CD14-positive monocyte (primary cell): ENCODE measurements around the gene TMEM238. TPM values are rescaled to one million over a fixed set of nuclear protein-coding genes. Genes with fewer than 3 reads are reported as not detected.
A peak's percentile ranks its signal among the peaks of the same experiment; 100 is the strongest.
"Not testable (repeated sequence)": the region's sequence is repeated elsewhere in the genome, so short reads cannot be mapped to it uniquely, and the experiment has no call there.

ENCODE experiments used
- DNase-seq, 3 donors: peaks; one replicate each; pipeline ENCODE4 v3.0.0-alpha.2; 2011 to 2022
- H2AFZ ChIP-seq: 2 replicates; pipeline ENCODE4 v1.6.0; 2012; ENCODE audit warnings: mild to moderate bottlenecking, low read depth, low read length, inconsistent platforms; ENCODE audit not compliant: insufficient read depth, poor library complexity, severe bottlenecking
- H3K27ac ChIP-seq, 2 donors: 1 replicate in 1 of 2; 2 replicates in 1 of 2; pipeline ENCODE4 v1.5.1; 2012 to 2013; ENCODE audit warnings: low read length in 2 of 2, control low read depth in 1 of 2, inconsistent platforms in 1 of 2, low read depth in 1 of 2, mild to moderate bottlenecking in 1 of 2
- H3K27me3 ChIP-seq, 2 donors: one replicate each; pipeline versions ENCODE4 v1.6.0 to v1.6.1; 2011 to 2013; ENCODE audit warnings: low read length in 2 of 2; ENCODE audit not compliant: control insufficient read depth in 2 of 2, insufficient read depth in 2 of 2
- H3K36me3 ChIP-seq, 2 donors: replicated peaks in 1 of 2; 1 replicate in 1 of 2; 2 replicates in 1 of 2; pipeline versions ENCODE4 v1.5.1 to v1.6.1; 2012 to 2013; ENCODE audit warnings: low read length in 2 of 2, control low read depth in 1 of 2, inconsistent platforms in 1 of 2, mild to moderate bottlenecking in 1 of 2; ENCODE audit not compliant: insufficient read depth in 2 of 2, control insufficient read depth in 1 of 2
- H3K4me1 ChIP-seq, 2 donors: 1 replicate in 1 of 2; 2 replicates in 1 of 2; pipeline versions ENCODE4 v1.5.1 to v1.6.1; 2012 to 2013; ENCODE audit warnings: low read length in 2 of 2, control low read depth in 1 of 2, inconsistent platforms in 1 of 2, mild to moderate bottlenecking in 1 of 2, moderate library complexity in 1 of 2; ENCODE audit not compliant: insufficient read depth in 2 of 2, control insufficient read depth in 1 of 2
- H3K4me2 ChIP-seq: replicated peaks from 2 replicates; pipeline ENCODE3; 2012; ENCODE audit warnings: low read length, moderate library complexity, mild to moderate bottlenecking; ENCODE audit not compliant: poor library complexity, severe bottlenecking; ENCODE audit errors: extremely low read depth
- H3K4me3 ChIP-seq, 3 experiments: fragments of 200-600 bp in 1 of 3; sonication (generic) in 1 of 3; replicated peaks in 1 of 3; 1 replicate in 2 of 3; 2 replicates in 1 of 3; pipeline ENCODE4 v1.5.1; 2011 to 2013; ENCODE audit warnings: low read length in 3 of 3, mild to moderate bottlenecking in 3 of 3, control low read depth in 2 of 3, low read depth in 2 of 3, inconsistent platforms in 1 of 3, moderate library complexity in 1 of 3
- H3K79me2 ChIP-seq: 2 replicates; pipeline ENCODE4 v1.6.0; 2012; ENCODE audit warnings: mild to moderate bottlenecking, control low read depth, inconsistent platforms, low read length, moderate library complexity; ENCODE audit not compliant: insufficient read depth
- H3K9ac ChIP-seq: 2 replicates; pipeline ENCODE4 v1.6.0; 2017; ENCODE audit warnings: low read length, mild to moderate bottlenecking; ENCODE audit not compliant: insufficient read depth, poor library complexity, severe bottlenecking
- H3K9me3 ChIP-seq, 2 donors: replicated peaks in 1 of 2; 1 replicate in 1 of 2; 2 replicates in 1 of 2; pipeline versions ENCODE4 v1.5.1 to v1.6.1; 2012 to 2013; ENCODE audit warnings: low read length in 2 of 2, control low read depth in 1 of 2; ENCODE audit not compliant: control insufficient read depth in 1 of 2, insufficient read depth in 1 of 2
- H4K20me1 ChIP-seq: 2 replicates; pipeline ENCODE4 v1.6.0; 2012; ENCODE audit warnings: mild to moderate bottlenecking, low read length, control low read depth, moderate library complexity; ENCODE audit not compliant: insufficient read depth
- H3K27ac Mint-ChIP-seq, 7 donors: one replicate each; pipeline ENCODE4 v1.8.0; 2020; ENCODE audit warnings: mild to moderate bottlenecking in 7 of 7, mixed read lengths in 7 of 7, moderate library complexity in 6 of 7, inconsistent platforms in 2 of 7
- H3K27me3 Mint-ChIP-seq, 3 donors: one replicate each; pipeline ENCODE4 v1.8.0; 2021 to 2022; ENCODE audit warnings: low read depth in 3 of 3, mild to moderate bottlenecking in 3 of 3, mixed read lengths in 3 of 3, moderate library complexity in 3 of 3, inconsistent platforms in 1 of 3
- H3K36me3 Mint-ChIP-seq, 2 donors: one replicate each; pipeline ENCODE4 v1.8.0; 2020; ENCODE audit warnings: mixed read lengths in 2 of 2, inconsistent platforms in 1 of 2, mild to moderate bottlenecking in 1 of 2
- H3K4me1 Mint-ChIP-seq: one replicate; pipeline ENCODE4 v1.8.0; 2020; ENCODE audit warnings: mild to moderate bottlenecking, mixed read lengths
- H3K4me3 Mint-ChIP-seq, 2 donors: one replicate each; pipeline ENCODE4 v1.8.0; 2020; ENCODE audit warnings: mild to moderate bottlenecking in 2 of 2, mixed read lengths in 2 of 2, moderate library complexity in 1 of 2
- H3K9me3 Mint-ChIP-seq, 7 donors: one replicate each; pipeline ENCODE4 v1.8.0; 2020 to 2022; ENCODE audit warnings: mixed read lengths in 7 of 7, mild to moderate bottlenecking in 6 of 7, moderate library complexity in 6 of 7, inconsistent platforms in 2 of 7
- WGBS: methylation state at CpG from one replicate; pipeline ENCODE4 v1.1.5; 2013; ENCODE audit warnings: missing lambda C conversion rate; ENCODE audit not compliant: insufficient coverage; 5-methylcytosine and 5-hydroxymethylcytosine counted together
- intact Hi-C, 2 donors: fragments of 100-400 bp; cut with micrococcal nuclease; formaldehyde crosslinking; loops; one replicate each; pipeline versions ENCODE4 v1.15.0 to v1.15.1; 2023
- polyA plus RNA-seq, 3 donors: library from polyadenylated mRNA; depleted of rRNA in 1 of 3; unstranded in 2 of 3; stranded (reverse) in 1 of 3; fragments of 300-500 nt in 2 of 3; fragments of >200 nt in 1 of 3; fragmentation: Illumina TruSeq in 2 of 3; gene quantifications; 1 replicate in 2 of 3; 2 replicates in 1 of 3; pipeline ENCODE4 v1.2.3, GENCODE V29; 2012 to 2021
- TF ChIP-seq, protein P1 (sequence below): fragments of 200-600 bp; IDR thresholded peaks from one replicate; pipeline ENCODE4 v1.8.0; 2022; ENCODE audit warnings: antibody characterized with exemption, mild to moderate bottlenecking

TMEM238 gene
- polyA plus RNA-seq, 3 donors: not detected

DNA sequence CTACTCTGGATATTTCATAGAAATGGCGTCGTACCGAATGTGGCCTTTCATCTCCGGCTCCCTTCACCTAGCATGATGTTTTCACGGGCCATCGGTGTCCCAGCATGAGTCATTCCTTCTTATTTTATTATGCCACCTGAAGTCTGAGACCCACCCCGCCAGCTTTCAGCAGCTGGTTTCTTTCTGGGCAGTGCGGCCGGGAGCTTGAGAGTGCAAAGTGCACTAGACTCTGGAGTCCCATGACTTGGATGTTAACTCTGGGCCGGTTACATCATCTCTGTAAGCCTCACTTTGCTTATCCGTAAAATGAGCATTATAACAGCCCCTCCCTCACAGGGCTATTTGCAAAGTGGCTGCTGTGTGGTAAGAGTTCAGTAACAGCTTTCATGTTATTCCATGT is 50.2 kb downstream of the TMEM238 start:
- intact Hi-C loops: no loop called here
- H4K20me1 ChIP-seq: no peaks in the 10 kb centered on the region
- no peaks in the 10 kb centered on the region for H3K9me3 ChIP-seq
- H3K9me3 Mint-ChIP-seq: peaks cover 0 to 6% (median 0%) of the 10 kb centered on the region in 7 donors
- H3K4me3 Mint-ChIP-seq: no peak overlapping the region
- H3K27ac Mint-ChIP-seq: no peak overlapping the region
- peaks cover 49% of the 10 kb centered on the region for H3K4me1 Mint-ChIP-seq
- TF ChIP-seq, protein P1, sequence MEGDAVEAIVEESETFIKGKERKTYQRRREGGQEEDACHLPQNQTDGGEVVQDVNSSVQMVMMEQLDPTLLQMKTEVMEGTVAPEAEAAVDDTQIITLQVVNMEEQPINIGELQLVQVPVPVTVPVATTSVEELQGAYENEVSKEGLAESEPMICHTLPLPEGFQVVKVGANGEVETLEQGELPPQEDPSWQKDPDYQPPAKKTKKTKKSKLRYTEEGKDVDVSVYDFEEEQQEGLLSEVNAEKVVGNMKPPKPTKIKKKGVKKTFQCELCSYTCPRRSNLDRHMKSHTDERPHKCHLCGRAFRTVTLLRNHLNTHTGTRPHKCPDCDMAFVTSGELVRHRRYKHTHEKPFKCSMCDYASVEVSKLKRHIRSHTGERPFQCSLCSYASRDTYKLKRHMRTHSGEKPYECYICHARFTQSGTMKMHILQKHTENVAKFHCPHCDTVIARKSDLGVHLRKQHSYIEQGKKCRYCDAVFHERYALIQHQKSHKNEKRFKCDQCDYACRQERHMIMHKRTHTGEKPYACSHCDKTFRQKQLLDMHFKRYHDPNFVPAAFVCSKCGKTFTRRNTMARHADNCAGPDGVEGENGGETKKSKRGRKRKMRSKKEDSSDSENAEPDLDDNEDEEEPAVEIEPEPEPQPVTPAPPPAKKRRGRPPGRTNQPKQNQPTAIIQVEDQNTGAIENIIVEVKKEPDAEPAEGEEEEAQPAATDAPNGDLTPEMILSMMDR: no peak
- no peak overlapping the region for H3K27ac ChIP-seq
- H2AFZ ChIP-seq: no peak overlapping the region
- 88% methylated on average over 7 of the region's 11 CpGs for WGBS
- H3K9ac ChIP-seq: no peak overlapping the region
- H3K79me2 ChIP-seq: no peaks in the 10 kb centered on the region
- no peaks in the 10 kb centered on the region for H3K27me3 ChIP-seq
- peaks cover 1 to 3% (median 2%) of the 10 kb centered on the region in 3 donors for H3K27me3 Mint-ChIP-seq
- no peak for DNase-seq
- H3K4me1 ChIP-seq: peaks cover 42 to 54% of the 10 kb centered on the region in 2 donors
- H3K36me3 Mint-ChIP-seq: no peaks in the 10 kb centered on the region
- no peak overlapping the region for H3K4me3 ChIP-seq
- H3K4me2 ChIP-seq: no peak overlapping the region
- H3K36me3 ChIP-seq: no peaks in the 10 kb centered on the region

DNA sequence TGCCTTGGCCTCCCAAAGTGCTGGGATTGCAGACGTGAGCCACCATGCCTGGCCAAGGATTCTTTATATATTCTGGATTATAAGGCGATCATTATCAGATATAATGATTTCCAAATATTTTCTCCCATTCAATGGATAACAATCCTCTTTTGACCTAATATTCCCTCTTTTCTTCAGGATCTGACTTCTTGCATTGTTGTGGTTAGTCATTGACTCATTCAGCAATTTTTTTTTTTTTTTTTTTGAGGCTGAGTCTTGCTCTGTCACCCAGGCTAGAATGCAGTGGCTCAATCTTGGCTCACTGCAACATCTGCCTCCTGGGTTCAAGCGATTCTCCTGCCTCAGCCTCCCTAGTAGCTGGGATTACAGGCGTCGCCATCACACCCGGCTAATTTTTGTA is 54.3 kb downstream of the TMEM238 start:
- intact Hi-C loops, H3K9me3 Mint-ChIP-seq: not testable (repeated sequence)

More for the DNA sequence above, 54.3 kb downstream of the TMEM238 start:
- not testable (repeated sequence) for H3K27me3 ChIP-seq, H3K9me3 ChIP-seq, H3K27ac ChIP-seq, H3K36me3 Mint-ChIP-seq, H3K4me2 ChIP-seq, H3K9ac ChIP-seq, H2AFZ ChIP-seq, H3K4me3 ChIP-seq, H3K27me3 Mint-ChIP-seq, H4K20me1 ChIP-seq, H3K79me2 ChIP-seq, H3K4me3 Mint-ChIP-seq, H3K36me3 ChIP-seq
- H3K27ac Mint-ChIP-seq: peak overlapping the region in 6 of 7 donors; percentile 25 to 85 (median 64)
- peak in 1 of 3 donors; percentile 26 for DNase-seq
- H3K4me1 Mint-ChIP-seq: peaks cover 66% of the 10 kb centered on the region
- H3K4me1 ChIP-seq: peaks cover 62 to 73% of the 10 kb centered on the region in 2 donors
- WGBS: 56% methylated on average over 1 of the region's 6 CpGs

Other genes with a start within 250 kb of the TMEM238 start
- 10 to 100 TPM in 1 of 3 donors, 1 to 10 TPM in 2; 9.4 to 41.9 (median 9.8) TPM for gene TNNT1, start 235.1 kb downstream of the TMEM238 start, polyA plus RNA-seq
- gene TNNI3, start 226.6 kb downstream of the TMEM238 start, polyA plus RNA-seq: 1 to 10 TPM in 1 of 3 donors, not detected in 2; 1.2 TPM
- under 1 TPM in 1 of 3 donors, not detected in 2; 0.19 TPM for gene DNAAF3, start 217.7 kb downstream of the TMEM238 start, polyA plus RNA-seq
- gene SYT5, start 204.0 kb downstream of the TMEM238 start, polyA plus RNA-seq: not detected
- gene PTPRH, start 174.8 kb downstream of the TMEM238 start, polyA plus RNA-seq: under 1 TPM in 2 of 3 donors, not detected in 1; 0.08 to 0.53 TPM
- gene TMEM86B, start 155.5 kb downstream of the TMEM238 start, polyA plus RNA-seq: 10 to 100 TPM in 1 of 3 donors, under 1 TPM in 2; 0.16 to 10.7 (median 0.38) TPM
- 10 to 100 TPM; 16.9 to 91.3 (median 22.0) TPM for gene PPP6R1, start 125.3 kb downstream of the TMEM238 start, polyA plus RNA-seq
- 10 to 100 TPM; 12.3 to 17.0 (median 15.3) TPM for gene HSPBP1, start 104.2 kb downstream of the TMEM238 start, polyA plus RNA-seq
- gene BRSK1, start 100.3 kb downstream of the TMEM238 start, polyA plus RNA-seq: not detected
- 10 to 100 TPM; 10.1 to 65.6 (median 11.2) TPM for gene TMEM150B, start 59.0 kb downstream of the TMEM238 start, polyA plus RNA-seq
- gene KMT5C, start 44.4 kb downstream of the TMEM238 start, polyA plus RNA-seq: 10 to 100 TPM in 1 of 3 donors, 1 to 10 TPM in 1, under 1 TPM in 1; 0.89 to 26.9 (median 1.5) TPM
- under 1 TPM in 1 of 3 donors, not detected in 2; 0.36 TPM for gene COX6B2, start 29.6 kb downstream of the TMEM238 start, polyA plus RNA-seq
- gene GARIN5B, start 21.0 kb downstream of the TMEM238 start, polyA plus RNA-seq: not detected
- gene IL11, start 13.8 kb downstream of the TMEM238 start, polyA plus RNA-seq: not detected
- not detected for gene TMEM190, start 7.5 kb downstream of the TMEM238 start, polyA plus RNA-seq
- gene RPL28, start 1.6 kb upstream of the TMEM238 start, polyA plus RNA-seq: 1,000 to 10,000 TPM in 1 of 3 donors, 100 to 1,000 TPM in 2; 199 to 3,862 (median 208) TPM
- 10 to 100 TPM; 16.1 to 40.9 (median 21.9) TPM for gene UBE2S, start 23.5 kb upstream of the TMEM238 start, polyA plus RNA-seq
- under 1 TPM in 1 of 3 donors, not detected in 2; 0.01 TPM for gene SHISA7, start 59.0 kb upstream of the TMEM238 start, polyA plus RNA-seq
- gene ISOC2, start 77.3 kb upstream of the TMEM238 start, polyA plus RNA-seq: 10 to 100 TPM; 14.8 to 20.2 (median 14.9) TPM
- not detected for gene C19orf85, start 80.5 kb upstream of the TMEM238 start, polyA plus RNA-seq
- 1 to 10 TPM in 1 of 3 donors, under 1 TPM in 1, not detected in 1; 0.50 to 3.1 TPM for gene ZNF628, start 92.3 kb upstream of the TMEM238 start, polyA plus RNA-seq
- 1 to 10 TPM; 1.5 to 2.2 (median 1.9) TPM for gene NAT14, start 100.9 kb upstream of the TMEM238 start, polyA plus RNA-seq
- gene SSC5D, start 104.1 kb upstream of the TMEM238 start, polyA plus RNA-seq: under 1 TPM in 1 of 3 donors, not detected in 2; 0.08 TPM
- not detected for gene SBK2, start 152.8 kb upstream of the TMEM238 start, polyA plus RNA-seq
- gene SBK3, start 161.3 kb upstream of the TMEM238 start, polyA plus RNA-seq: not detected
- 1 to 10 TPM in 1 of 3 donors, under 1 TPM in 1, not detected in 1; 0.05 to 1.8 TPM for gene ZNF579, start 196.6 kb upstream of the TMEM238 start, polyA plus RNA-seq
- gene FIZ1, start 215.2 kb upstream of the TMEM238 start, polyA plus RNA-seq: 1 to 10 TPM; 1.2 to 2.6 (median 1.6) TPM
- gene ZNF524, start 216.0 kb upstream of the TMEM238 start, polyA plus RNA-seq: 10 to 100 TPM; 27.9 to 45.7 (median 41.8) TPM
- gene ZNF865, start 221.4 kb upstream of the TMEM238 start, polyA plus RNA-seq: 1 to 10 TPM in 1 of 3 donors, under 1 TPM in 2; 0.03 to 6.0 (median 0.07) TPM
- 1 to 10 TPM; 1.5 to 5.5 (median 2.4) TPM for gene ZNF784, start 240.3 kb upstream of the TMEM238 start, polyA plus RNA-seq